ENCODE data around the gene COG5. TPM values are rescaled to one million over a fixed set of nuclear protein-coding genes. Genes with fewer than 3 reads are reported as not detected.

Gene COG5
- total RNA-seq, 1 experiment from 2014 or later, result 32.2 TPM

- intact Hi-C loops (cut with micrococcal nuclease; ENCODE audit: unreplicated experiment), result no loop called here
- ChIA-PET CTCF (no interaction called here), POLR2A (ENCODE audit: low non-redundant PET) (no interaction called here)
- Histone ChIP-seq H3K9me3 (ENCODE audit: low read depth, low read length, poor library complexity, severe bottlenecking) (no peaks in the 10 kb centered on the region), H3K27me3 (replicated peaks; ENCODE audit: insufficient read depth, low read depth, low read length, poor library complexity) (no peaks in the 10 kb centered on the region), H3K27ac (ENCODE audit: low read depth, low read length, poor library complexity, severe bottlenecking) (peak overlapping the region; percentile 84), H3K36me3 (ENCODE audit: insufficient read depth, low read length, poor library complexity, severe bottlenecking) (peaks cover 8% of the 10 kb centered on the region), H3K4me3 (ENCODE audit: low read depth, low read length, poor library complexity, severe bottlenecking) (peak overlapping the region; percentile 69), H3K4me1 (ENCODE audit: insufficient read depth, low read length, poor library complexity, severe bottlenecking) (peaks cover 9% of the 10 kb centered on the region)
- no peak for DNase-seq (ENCODE audit: low spot score)
- TSS peak; percentile 68 for BruUV-seq (replicated peaks)
- TF ChIP-seq CTCF (conservative IDR thresholded peaks at IDR 0.05; ENCODE audit: low read depth, low read length), result no peak
- TF ChIP-seq EZH2 (IDR thresholded peaks at IDR 0.05; ENCODE audit: borderline replicate concordance, low read depth, low read length, poor library complexity, severe bottlenecking), result no peak
Measured at GRCh38 chr7:107579554-107579884, 15.8 kb upstream of the COG5 start.

- no peak for DNase-seq (ENCODE audit: low spot score)
- Histone ChIP-seq H3K36me3 (ENCODE audit: insufficient read depth, low read length, poor library complexity, severe bottlenecking) (peaks cover 22% of the 10 kb centered on the region), H3K27me3 (replicated peaks; ENCODE audit: insufficient read depth, low read depth, low read length, poor library complexity) (no peaks in the 10 kb centered on the region), H3K27ac (ENCODE audit: low read depth, low read length, poor library complexity, severe bottlenecking) (no peak overlapping the region), H3K9me3 (ENCODE audit: low read depth, low read length, poor library complexity, severe bottlenecking) (no peaks in the 10 kb centered on the region), H3K4me3 (ENCODE audit: low read depth, low read length, poor library complexity, severe bottlenecking) (no peak overlapping the region), H3K4me1 (ENCODE audit: insufficient read depth, low read length, poor library complexity, severe bottlenecking) (no peaks in the 10 kb centered on the region)
- intact Hi-C loops (cut with micrococcal nuclease; ENCODE audit: unreplicated experiment), result no loop called here
- ChIA-PET POLR2A (ENCODE audit: low non-redundant PET) (no interaction called here), CTCF (no interaction called here)
- TF ChIP-seq EZH2 (IDR thresholded peaks at IDR 0.05; ENCODE audit: borderline replicate concordance, low read depth, low read length, poor library complexity, severe bottlenecking) (no peak), CTCF (conservative IDR thresholded peaks at IDR 0.05; ENCODE audit: low read depth, low read length) (no peak)
- no TSS peak for BruUV-seq (replicated peaks)
Measured at GRCh38 chr7:107573537-107573936, 9.8 kb upstream of the COG5 start.

- ChIA-PET POLR2A (ENCODE audit: low non-redundant PET) (no interaction called here), CTCF (no interaction called here)
- intact Hi-C loops (cut with micrococcal nuclease; ENCODE audit: unreplicated experiment), result no loop called here
- no peak for TF ChIP-seq CTCF (conservative IDR thresholded peaks at IDR 0.05; ENCODE audit: low read depth, low read length)
- no peak for TF ChIP-seq EZH2 (IDR thresholded peaks at IDR 0.05; ENCODE audit: borderline replicate concordance, low read depth, low read length, poor library complexity, severe bottlenecking)
- Histone ChIP-seq H3K27ac (ENCODE audit: low read depth, low read length, poor library complexity, severe bottlenecking) (no peak overlapping the region), H3K27me3 (replicated peaks; ENCODE audit: insufficient read depth, low read depth, low read length, poor library complexity) (no peaks in the 10 kb centered on the region), H3K9me3 (ENCODE audit: low read depth, low read length, poor library complexity, severe bottlenecking) (no peaks in the 10 kb centered on the region), H3K4me3 (ENCODE audit: low read depth, low read length, poor library complexity, severe bottlenecking) (no peak overlapping the region), H3K36me3 (ENCODE audit: insufficient read depth, low read length, poor library complexity, severe bottlenecking) (peaks cover 14% of the 10 kb centered on the region), H3K4me1 (ENCODE audit: insufficient read depth, low read length, poor library complexity, severe bottlenecking) (no peaks in the 10 kb centered on the region)
- no peak for DNase-seq (ENCODE audit: low spot score)
- BruUV-seq (replicated peaks), result no TSS peak
Measured at GRCh38 chr7:107570298-107570697, 6.6 kb upstream of the COG5 start.
